ENCODE data around the gene TAF11L14.
"Not testable (repeated sequence)": the region's sequence is repeated elsewhere in the genome, so short reads cannot be mapped to it uniquely, and the experiment has no call there.

Gene TAF11L14

DNA sequence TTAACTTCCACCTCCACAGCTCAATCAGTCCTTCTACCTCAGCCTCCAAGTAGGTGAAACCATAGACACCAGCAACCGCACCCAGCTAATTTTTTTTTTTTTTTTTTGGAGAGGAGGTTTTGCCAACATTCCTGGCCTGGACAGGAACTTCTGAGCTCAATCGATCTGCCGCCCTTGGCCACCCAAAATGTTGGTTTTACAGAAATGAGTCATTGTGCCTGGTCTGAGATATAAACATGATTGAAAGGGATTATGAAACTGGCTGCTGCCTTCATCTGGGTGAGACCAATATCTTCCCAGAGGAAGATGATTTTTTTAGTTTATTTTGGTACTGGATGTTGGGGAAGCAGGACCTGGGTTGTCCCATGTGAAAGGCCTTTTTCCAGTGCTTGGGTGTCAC is 14.9 kb upstream of the TAF11L14 start:
- H3K4me3 ChIP-seq (ENCODE audit: low read depth, low read length) = no peak overlapping the region
- TF ChIP-seq, protein P1, sequence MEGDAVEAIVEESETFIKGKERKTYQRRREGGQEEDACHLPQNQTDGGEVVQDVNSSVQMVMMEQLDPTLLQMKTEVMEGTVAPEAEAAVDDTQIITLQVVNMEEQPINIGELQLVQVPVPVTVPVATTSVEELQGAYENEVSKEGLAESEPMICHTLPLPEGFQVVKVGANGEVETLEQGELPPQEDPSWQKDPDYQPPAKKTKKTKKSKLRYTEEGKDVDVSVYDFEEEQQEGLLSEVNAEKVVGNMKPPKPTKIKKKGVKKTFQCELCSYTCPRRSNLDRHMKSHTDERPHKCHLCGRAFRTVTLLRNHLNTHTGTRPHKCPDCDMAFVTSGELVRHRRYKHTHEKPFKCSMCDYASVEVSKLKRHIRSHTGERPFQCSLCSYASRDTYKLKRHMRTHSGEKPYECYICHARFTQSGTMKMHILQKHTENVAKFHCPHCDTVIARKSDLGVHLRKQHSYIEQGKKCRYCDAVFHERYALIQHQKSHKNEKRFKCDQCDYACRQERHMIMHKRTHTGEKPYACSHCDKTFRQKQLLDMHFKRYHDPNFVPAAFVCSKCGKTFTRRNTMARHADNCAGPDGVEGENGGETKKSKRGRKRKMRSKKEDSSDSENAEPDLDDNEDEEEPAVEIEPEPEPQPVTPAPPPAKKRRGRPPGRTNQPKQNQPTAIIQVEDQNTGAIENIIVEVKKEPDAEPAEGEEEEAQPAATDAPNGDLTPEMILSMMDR (IDR thresholded peaks at IDR 0.05; ENCODE audit: insufficient read depth, low read depth, low read length, missing control alignments) = no peak
- no peak for DNase-seq (ENCODE audit: low read depth)

GRCh38 chr5:17620627-17621026 is 13.6 kb upstream of the TAF11L14 start:
- TF ChIP-seq, protein P1 (IDR thresholded peaks at IDR 0.05; ENCODE audit: insufficient read depth, low read depth, low read length, missing control alignments) = no peak
- DNase-seq (ENCODE audit: low read depth) = no peak
- H3K4me3 ChIP-seq (ENCODE audit: low read depth, low read length) = no peak overlapping the region

DNA sequence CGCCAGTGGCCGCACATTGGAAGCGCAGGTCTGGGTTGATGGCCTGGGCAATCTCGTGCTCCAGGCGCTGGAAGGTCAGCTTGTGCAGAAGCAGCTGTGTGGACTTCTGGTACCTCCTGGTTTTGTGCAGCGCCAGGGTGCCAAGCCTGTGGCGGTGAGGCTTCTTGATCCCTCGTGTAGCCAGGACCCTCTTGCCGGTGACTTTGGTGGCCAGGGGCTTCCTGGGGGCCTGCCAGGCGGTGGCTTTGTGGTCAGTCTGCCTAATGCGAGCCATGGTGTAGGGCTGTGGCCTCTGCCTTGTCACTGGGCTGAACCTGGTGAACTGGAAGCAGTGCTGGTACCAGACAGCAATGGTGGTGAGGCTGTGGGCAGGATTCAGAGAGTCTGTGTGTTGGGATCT is 8.6 kb upstream of the TAF11L14 start:
- TF ChIP-seq, protein P1 (IDR thresholded peaks at IDR 0.05; ENCODE audit: insufficient read depth, low read depth, low read length, missing control alignments) = no peak
- DNase-seq (ENCODE audit: low read depth) = no peak
- H3K4me3 ChIP-seq (ENCODE audit: low read depth, low read length) = no peak overlapping the region

DNA sequence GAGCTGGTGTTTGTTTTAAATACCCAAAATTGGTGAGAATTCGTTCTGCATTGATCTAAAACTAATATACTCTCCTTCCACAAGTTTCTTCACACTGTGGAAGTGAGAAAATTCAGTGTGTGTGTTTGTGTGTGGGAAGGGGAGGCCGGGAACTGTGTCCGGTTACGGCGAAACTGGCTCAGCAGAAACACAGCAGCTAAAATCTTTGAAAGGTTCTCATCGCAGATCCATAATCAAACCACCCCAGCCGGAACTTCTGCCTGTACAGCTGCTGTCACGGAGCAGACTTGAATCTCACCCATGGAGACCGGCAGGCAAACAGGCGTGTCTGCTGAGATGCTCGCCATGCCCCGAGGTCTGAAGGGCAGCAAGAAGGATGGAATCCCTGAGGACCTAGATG is 2.5 kb upstream of the TAF11L14 start, which contains the start of gene TAF11L13:
Gene TAF11L13, plus strand, starts transcription at position 301 of the 400 bp plus-strand sequence.
- H3K4me3 ChIP-seq (ENCODE audit: low read depth, low read length); DNase-seq (ENCODE audit: low read depth): not testable (repeated sequence)

GRCh38 chr5:17649232-17649631 is 15.0 kb downstream of the TAF11L14 start:
- H3K4me3 ChIP-seq (ENCODE audit: low read depth, low read length); DNase-seq (ENCODE audit: low read depth): not testable (repeated sequence)

- H3K4me3 ChIP-seq (ENCODE audit: low read depth, low read length); DNase-seq (ENCODE audit: low read depth): not testable (repeated sequence)
Measured at GRCh38 chr5:17655201-17655759, 21.0 kb downstream of the TAF11L14 start.

DNA sequence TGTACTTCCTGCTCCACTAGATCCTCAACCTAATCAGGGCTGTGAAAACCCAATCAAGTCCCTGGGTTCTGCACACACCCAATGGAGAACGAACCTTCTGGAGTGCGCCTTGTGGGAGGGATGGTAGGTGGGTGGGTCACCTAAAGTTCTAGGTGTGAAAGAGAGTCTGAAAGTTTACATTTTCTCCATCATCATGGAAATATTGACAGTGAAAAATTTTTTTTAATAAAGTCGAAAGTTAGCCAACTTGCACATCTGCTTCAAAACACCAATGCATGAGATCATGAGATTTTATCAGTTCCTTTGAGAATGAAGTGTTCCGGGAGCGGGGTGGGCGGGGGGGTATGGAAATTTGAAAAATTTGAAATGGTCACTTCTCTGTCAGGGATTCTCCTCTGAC is 21.7 kb downstream of the TAF11L14 start:
- DNase-seq (ENCODE audit: low read depth) = no peak
- H3K4me3 ChIP-seq (ENCODE audit: low read depth, low read length) = no peak overlapping the region
- TF ChIP-seq, protein P1 (IDR thresholded peaks at IDR 0.05; ENCODE audit: insufficient read depth, low read depth, low read length, missing control alignments) = no peak

GRCh38 chr5:17663182-17663581 is 28.9 kb downstream of the TAF11L14 start:
- TF ChIP-seq, protein P1 (IDR thresholded peaks at IDR 0.05; ENCODE audit: insufficient read depth, low read depth, low read length, missing control alignments) = no peak
- no peak overlapping the region for H3K4me3 ChIP-seq (ENCODE audit: low read depth, low read length)
- DNase-seq (ENCODE audit: low read depth) = no peak

DNA sequence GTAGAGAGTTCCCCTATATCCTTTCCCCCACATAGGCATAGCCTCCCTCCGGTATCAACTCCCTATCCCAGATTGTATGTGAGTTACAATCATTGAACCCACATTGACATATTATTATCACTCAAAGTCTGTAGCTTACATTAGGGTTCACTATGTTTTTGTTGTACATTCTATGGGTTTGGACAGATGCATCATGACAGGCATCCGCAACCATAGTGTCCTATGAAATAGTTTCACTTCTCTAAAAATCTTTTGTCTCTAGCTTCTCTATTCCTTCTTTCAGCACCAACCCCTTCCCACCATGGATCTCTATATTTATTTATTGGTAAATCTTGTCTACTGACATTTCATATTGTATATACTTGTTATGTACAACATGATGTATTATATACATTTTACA is 31.6 kb downstream of the TAF11L14 start:
- no peak overlapping the region for H3K4me3 ChIP-seq (ENCODE audit: low read depth, low read length)
- no peak for DNase-seq (ENCODE audit: low read depth)
- TF ChIP-seq, protein P1 (IDR thresholded peaks at IDR 0.05; ENCODE audit: insufficient read depth, low read depth, low read length, missing control alignments) = no peak
